Activated CD8-positive, alpha-beta memory T cell treated with anti-CD3 and anti-CD28 coated beads for 24 hours (primary cell): Measurements from ENCODE around the gene SORCS2.
A peak's percentile ranks its signal among the peaks of the same experiment; 100 is the strongest.

Experiments
- DNase-seq: peaks from one replicate; pipeline ENCODE4 v3.0.0-alpha.2; 2020

Gene SORCS2

GRCh38 chr4:7160951-7161440 lies 31.3 kb upstream of the SORCS2 start:
- DNase-seq, result no peak

- DNase-seq, result no peak
These were observed 30.6 kb upstream of the SORCS2 start for GRCh38 chr4:7161721-7162214.

GRCh38 chr4:7165056-7165873 lies 27.1 kb upstream of the SORCS2 start:
- DNase-seq, result peak; percentile 65

- no peak for DNase-seq
These were observed 26.5 kb upstream of the SORCS2 start for GRCh38 chr4:7165874-7166201.

- no peak for DNase-seq
These were observed 26.1 kb upstream of the SORCS2 start for GRCh38 chr4:7166237-7166636.

GRCh38 chr4:7166981-7167700 lies 25.2 kb upstream of the SORCS2 start:
- peak; percentile 35 for DNase-seq

- no peak for DNase-seq
These were observed 24.6 kb upstream of the SORCS2 start for GRCh38 chr4:7167706-7168105.

GRCh38 chr4:7168106-7168505 lies 24.2 kb upstream of the SORCS2 start:
- DNase-seq, result no peak

GRCh38 chr4:7169134-7169533 lies 23.2 kb upstream of the SORCS2 start:
- no peak for DNase-seq

GRCh38 chr4:7170012-7170411 lies 22.3 kb upstream of the SORCS2 start:
- DNase-seq, result no peak

GRCh38 chr4:7171191-7171900 lies 21.0 kb upstream of the SORCS2 start:
- no peak for DNase-seq

GRCh38 chr4:7172508-7172907 lies 19.8 kb upstream of the SORCS2 start:
- DNase-seq, result no peak

- DNase-seq, result no peak
These were observed 19.4 kb upstream of the SORCS2 start for GRCh38 chr4:7172946-7173345.

GRCh38 chr4:7173841-7174449 lies 18.4 kb upstream of the SORCS2 start:
- no peak for DNase-seq

GRCh38 chr4:7179158-7179557 lies 13.2 kb upstream of the SORCS2 start:
- DNase-seq, result no peak

- DNase-seq, result no peak
These were observed 11.4 kb upstream of the SORCS2 start for GRCh38 chr4:7180938-7181337.

- DNase-seq, result no peak
These were observed 9.7 kb upstream of the SORCS2 start for GRCh38 chr4:7182616-7183015.

GRCh38 chr4:7183161-7183560 lies 9.2 kb upstream of the SORCS2 start:
- no peak for DNase-seq

GRCh38 chr4:7183780-7184460 lies 8.4 kb upstream of the SORCS2 start:
- no peak for DNase-seq

- no peak for DNase-seq
These were observed 6.8 kb upstream of the SORCS2 start for GRCh38 chr4:7185487-7186030.

- no peak for DNase-seq
These were observed 6.3 kb upstream of the SORCS2 start for GRCh38 chr4:7186031-7186430.

GRCh38 chr4:7186516-7187167 lies 5.7 kb upstream of the SORCS2 start:
- DNase-seq, result no peak
